HG03342 (cell line): ENCODE measurements around the gene TSC22D2.

Experiments used
- ATAC-seq: cut with Tn5 transposase; IDR thresholded peaks from one replicate; pipeline ENCODE4 v1.9.1; 2021; ENCODE audit warnings: mild to moderate bottlenecking, moderate library complexity; ENCODE audit not compliant: unreplicated experiment

The TSC22D2 gene

DNA sequence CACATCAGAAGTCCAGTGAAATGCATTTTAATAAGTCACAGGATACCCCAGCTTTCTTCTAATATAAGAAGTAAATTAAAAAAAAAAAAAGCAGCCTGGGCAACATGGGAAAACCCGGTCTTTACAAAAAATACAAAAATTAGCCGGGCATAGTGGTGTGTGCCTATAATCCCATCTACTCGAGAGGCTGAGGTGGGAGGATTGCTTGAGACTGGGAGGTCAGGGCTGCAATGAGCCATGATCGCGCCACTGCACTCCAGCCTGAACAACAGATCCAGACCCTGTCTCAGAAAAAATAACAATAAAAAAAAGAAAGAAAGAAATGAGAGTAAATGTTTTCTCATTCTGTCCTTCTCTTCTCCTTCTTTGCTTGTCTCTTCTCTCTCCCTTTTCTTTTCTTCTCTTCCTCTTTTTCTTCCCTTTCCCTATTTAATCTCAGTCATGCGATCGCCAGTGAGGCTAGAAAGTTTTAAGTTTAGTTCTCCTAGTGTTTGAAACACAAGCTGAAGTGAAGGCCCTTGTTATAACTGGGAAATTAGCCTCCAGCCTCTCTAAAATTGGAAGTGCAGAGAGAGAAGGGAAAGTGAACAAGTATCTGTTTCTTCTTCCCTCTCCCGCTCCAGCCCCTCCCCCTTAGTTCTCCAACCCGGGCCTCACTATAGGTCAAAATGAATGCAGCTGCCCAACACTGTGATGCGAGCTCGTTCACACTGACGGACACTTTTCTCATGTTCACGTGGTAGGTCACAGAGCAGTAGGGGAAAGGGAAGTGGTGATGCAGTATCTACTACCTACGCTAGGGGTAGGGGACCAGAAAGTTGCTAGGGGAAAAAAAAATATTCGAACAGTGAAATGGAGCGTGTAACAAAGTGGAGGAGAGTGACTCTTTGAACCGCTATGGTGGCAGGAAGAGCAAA is 23.5 kb upstream of the TSC22D2 start:
- ATAC-seq, result peak; percentile 98

DNA sequence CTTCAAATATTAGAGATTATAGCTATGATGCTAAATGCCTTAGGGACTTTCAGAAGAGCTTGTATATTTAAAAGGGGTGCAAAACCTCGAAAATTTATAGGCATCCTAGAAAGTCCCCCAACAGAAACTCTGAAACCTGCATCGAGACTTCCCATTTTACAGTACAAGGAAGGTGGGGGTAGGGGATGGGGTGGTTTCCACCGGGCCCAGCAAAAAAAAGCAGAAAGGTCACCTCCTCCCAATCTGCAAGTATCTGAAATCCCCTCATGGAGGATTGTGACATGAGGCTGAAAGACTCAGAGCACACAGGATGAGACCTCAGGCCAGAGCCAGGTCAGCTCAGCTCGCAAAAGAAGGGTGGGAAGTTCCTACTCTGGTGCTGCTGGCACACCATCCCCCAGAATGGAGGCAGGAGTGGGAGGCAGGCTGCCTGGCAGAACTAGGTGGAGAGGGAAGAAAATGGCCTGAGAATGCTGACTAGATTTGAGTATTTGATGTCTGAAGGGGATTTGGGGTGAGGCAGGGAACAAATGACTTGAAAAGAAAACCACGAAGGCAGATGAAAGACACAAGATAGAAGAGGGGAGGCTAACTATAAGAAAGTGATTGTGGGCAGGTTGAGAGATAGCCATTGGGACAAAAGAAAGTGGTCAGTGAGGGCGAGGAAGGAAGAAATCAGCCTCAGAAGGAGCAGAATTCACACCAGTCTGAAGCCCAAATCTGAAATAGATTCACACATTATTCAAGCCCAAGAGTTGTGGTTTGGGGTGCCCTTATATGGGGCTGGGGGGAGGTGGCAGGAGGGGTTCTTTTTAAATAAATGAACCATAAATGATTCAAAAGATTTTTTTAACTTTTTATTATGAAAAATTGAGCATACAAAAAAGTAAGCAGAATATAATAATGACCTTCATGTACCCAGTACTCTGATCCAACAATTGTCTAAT is 22.5 kb upstream of the TSC22D2 start:
- ATAC-seq, result peak; percentile 39

DNA sequence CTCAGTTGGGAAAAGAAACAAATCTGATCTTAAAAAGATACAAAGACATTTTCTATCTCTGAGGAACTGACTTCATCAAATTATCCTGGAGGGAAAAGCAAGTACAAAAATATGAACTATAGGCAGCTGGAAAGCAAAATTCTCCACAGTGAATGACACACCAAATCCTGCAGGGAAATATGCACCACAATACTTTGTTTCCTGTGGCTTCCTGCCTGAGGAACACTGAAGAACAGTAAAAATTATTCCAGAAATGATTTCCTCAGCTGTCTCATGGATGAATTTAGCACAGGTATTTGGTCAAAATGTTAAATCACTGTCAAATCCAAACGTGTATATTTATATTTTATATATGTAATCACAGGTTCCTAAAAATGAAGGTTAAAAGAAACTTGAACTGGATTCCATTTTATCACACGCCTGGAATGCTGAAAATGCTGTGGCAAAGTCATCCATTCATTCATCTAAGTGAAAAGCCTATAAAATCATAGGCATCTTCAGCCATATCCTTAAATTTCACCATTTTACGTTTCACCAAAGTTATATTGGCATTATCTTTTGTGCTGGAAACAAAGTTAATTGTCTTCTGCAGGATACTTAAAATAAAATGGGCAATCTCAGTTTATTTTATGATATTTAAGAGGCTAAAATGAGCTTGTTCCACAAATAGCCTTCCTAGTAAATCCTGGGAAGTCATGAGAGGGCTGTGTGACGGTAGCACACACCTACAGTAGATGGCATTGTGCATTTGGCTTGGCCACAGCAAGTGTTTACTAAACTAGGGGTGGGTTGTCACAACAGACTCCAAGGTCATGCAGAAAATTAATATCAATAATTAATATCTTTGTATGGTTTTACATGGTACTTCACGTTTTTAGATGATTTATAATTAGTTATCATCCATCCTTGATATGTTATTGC is 19.3 kb upstream of the TSC22D2 start:
- ATAC-seq, result no peak

DNA sequence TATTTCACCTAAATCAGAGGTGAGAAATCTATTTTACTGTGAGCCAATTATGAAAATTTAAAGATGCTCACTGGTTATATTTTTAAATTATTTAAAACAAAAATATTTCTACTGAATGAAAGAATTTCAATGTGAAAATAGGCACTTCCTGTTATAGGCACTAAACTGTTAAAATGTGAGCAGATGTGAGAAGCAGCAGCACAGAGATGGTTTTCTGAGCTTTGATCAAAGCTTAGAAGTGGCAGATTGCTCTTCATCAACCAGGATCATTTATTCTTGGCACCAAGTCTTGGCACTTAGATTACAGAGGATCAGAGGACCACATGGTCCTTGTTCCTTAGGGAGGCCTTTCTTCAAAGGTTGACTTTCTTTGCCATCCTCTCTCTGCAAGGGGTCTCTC is 18.0 kb upstream of the TSC22D2 start:
- no peak for ATAC-seq

DNA sequence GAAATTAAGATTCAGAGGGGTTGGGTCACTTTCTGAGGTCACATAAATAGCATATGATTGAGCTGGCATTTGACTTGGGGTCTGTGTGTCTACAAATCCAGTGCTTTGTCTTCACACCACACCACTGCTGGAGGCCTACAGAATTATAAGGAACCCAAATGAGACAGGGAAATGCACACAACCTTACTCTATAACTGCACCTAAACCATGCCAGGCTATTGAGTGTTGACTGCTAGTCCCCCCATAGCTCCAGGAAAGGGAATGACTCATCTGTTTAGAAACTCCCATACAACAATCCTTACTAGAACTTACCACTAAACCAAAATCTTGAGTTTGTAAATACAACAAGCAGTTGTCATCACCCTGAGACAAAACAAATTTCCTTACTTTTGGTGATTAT is 16.9 kb upstream of the TSC22D2 start:
- ATAC-seq, result no peak

DNA sequence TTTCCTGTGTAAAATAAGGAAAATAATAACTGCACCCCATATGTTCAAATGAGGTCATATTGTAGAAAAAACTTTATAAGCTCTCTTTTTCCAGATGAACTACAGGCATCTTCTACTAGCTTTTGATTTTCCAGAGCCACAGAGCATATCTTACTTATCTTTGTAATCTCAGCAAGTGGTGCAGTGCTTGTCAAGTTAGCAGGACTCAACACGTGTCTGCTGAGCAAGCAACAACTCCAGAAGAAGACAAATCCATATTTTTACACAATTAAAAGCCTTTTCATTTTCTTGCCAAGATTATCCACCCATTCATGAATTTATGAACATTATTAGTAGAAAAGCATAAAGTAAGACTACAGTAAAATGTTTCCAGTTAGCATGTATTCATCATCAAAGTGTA is 14.4 kb upstream of the TSC22D2 start:
- no peak for ATAC-seq

DNA sequence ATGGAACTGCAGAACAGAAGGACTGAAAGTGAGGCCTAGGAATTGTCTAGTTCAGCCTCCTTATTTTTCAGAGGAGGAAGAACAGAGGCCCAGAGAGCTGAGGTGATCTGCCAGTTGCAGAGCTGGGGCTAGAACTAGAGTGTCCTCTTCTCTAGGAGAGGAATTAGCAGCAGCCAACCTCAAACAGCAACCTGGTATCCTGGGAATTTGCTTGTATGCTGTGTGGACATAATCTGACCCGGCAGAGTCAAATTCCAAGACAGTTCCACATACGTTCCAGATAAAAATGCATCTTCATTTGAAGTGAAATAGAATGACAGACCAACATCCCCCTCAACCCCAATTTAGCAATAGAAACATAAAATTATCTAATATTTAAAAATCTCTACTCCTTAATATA is 13.5 kb upstream of the TSC22D2 start:
- ATAC-seq, result no peak

DNA sequence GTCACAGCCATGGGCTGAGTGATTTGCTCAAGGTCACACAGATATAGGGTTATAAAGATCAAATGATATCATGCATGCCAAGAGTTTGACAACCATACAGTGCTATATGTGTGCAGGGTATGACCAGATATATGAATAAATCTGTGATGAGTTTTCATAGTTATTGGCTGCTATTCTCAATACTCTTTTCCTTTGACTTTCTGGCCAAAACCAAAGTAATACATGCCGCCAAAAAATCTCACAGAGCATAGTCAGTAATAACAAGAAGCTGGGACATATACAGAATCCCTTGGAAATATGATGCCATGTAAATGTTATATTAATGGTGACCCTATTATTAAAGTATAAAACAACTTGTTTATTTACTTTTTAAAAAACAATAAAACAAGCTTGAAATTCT is 11.6 kb upstream of the TSC22D2 start:
- no peak for ATAC-seq

DNA sequence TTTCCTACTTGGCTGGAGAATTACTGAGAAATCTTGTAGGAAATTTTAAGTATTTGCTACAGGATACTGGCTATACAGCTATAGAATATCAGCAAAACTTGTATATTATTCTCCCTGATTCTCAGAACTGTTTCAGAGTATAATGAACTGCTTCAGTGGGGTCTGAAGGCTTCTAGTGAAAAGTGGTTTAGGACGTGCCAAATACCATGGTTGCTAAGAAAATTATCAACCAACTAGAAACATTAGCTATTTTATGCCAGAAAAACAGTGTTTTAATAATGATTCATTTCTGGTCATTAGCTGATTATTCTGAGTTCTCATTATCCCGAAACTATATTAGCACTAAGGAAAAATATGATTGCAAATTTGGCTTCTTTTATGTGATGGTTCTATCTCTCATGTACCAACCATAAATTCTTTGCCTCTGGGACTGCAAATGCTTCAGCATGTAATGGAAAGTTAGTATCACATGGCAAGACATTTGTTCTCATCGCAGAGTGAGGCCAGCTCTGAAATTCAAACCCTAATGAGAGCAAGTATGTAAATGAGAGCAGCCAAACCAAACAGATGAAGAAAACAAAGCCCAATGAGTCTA is 11.0 kb upstream of the TSC22D2 start:
- ATAC-seq, result no peak

DNA sequence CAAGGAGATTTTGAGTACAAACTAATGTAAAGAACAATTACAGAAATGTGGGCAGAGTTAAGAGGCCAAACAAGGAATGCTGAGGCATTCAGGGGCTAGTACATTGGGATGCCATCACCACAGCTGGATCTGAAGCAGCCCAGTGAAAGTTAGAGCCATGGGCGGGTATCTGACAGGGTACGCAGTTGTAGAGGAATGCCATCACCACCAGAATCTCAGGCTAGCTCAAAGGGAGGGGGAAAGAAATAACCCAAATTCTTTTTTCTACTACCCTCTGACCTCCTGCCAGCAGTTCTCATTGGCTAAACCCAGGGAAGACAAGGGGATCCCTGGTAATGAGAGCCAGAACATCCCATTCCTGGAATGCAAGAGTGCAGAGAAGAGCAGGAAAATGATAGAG is 9.0 kb upstream of the TSC22D2 start:
- ATAC-seq, result no peak

DNA sequence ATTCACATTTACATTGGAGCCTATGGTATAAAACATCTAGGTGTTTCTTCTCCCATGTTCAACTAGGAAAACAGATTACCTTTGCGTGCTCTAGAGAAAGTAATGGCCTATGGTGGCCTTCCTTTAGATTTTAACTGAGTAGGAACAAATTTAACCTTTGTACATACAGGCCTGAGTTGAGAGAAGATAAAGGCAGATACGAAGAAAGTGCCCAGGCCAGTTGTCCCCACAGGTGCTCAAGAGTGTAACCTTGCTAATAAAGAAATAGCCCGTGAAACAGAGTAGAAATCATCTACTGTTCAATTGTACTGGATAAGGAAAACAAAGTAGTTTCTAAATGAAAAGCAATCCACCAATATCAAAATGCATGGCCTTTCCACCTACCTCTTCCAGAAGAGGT is 6.8 kb upstream of the TSC22D2 start:
- no peak for ATAC-seq

DNA sequence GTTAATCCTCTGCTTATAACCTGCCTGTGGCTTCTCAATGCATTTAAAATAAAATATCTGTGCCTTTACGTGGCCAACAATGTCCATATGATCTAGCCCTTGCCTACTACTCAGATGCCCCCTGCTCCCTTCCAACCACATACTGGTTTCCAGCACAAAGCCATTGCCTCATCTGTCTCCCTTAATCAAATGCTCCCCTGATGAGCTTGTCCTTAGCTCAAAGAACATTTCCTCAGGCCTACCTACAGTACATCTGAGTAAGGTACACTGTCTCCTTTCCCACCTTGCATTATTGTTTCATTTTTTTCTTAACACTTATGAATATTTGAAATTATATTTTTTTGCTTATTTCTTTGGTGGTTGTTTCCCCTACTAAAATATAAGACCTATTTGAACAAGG is 5.9 kb upstream of the TSC22D2 start:
- no peak for ATAC-seq

DNA sequence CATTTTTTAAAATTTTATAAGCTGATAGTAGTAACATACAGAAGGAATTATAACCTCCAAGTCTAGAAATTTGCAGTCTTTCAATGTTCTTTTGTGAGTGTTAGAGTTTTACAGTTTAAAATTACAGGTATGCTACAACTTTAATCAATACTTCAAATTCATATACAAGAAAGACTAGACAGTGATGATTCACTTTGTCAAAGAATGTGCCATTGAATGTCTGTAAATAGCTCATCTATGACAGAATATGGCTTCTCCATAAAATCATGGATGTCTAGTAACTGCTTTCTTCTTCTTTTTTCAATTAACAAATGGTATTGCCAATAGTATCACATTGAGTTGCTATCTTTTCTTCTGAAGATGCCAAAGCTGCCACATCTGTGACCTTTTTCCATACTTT is 4.1 kb upstream of the TSC22D2 start:
- no peak for ATAC-seq

DNA sequence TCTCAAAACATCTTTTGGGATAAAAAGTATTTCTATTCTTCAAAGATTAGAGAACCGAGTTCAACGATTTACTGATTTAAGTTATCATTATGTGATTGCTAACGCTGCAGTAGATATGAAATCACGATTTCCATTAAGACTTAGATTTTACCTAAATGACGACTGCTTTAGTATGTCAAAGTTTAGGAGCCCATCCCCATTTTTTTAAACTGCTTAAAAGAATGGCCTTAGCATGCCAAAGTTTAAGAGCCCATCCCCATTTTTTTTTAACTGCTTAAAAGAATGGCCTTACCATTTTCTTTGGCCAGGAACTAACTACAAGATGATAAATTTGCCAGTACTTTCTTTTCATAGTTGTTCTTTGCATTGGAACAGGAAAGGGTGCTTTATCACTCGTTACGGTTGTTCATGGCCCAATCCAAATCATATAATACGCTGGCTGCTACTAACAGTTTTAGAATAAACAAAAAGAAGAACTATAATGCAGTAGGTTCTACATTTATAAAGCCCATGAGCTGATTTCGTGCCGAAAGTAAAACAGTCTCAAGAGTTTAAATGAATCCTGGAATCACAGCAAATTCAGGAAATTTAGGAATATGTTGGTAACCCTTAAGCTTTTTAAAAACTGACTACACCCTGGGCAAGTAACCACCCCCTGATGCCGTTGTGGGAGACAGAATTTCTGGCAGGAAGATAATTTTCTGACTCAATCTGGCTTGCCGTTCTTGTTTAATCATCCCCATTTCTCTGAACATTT is 869 bp upstream of the TSC22D2 start:
- ATAC-seq, result no peak

DNA sequence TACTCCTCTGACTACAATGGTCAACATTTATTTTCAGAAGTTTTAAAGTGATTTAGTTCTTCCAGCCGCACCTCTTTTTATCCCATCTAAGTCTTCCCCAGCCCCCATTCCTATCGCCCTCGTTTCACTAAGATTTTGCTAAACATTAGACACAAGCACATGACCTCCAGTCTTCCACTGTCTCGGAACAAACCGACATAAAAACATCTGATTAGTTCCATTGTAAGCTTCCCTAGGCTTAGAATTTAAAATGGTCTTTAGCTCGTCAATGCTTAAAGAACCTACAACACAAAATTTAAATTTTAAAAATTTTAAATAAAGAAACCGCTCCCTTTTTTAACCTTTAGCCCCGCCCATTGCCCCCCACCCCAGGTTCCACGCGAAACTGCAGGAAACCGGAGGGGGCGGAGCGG is 284 bp upstream of the TSC22D2 start:
- ATAC-seq, result no peak

DNA sequence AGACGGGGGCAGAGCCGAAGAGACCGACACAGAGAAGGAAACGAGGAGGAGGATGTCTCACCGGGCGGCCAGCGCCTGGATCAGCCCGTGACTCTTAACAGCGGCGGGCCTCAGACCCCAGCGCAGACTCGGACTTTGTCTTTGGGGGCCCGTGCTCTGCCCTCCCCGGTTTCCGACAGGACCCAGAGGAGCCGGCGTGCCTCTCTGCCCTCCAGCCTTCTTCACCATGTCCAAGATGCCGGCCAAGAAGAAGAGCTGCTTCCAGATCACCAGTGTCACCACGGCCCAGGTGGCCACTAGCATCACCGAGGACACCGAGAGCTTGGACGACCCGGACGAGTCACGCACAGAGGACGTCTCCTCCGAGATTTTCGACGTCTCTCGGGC is 1.0 kb downstream of the TSC22D2 start:
- no peak for ATAC-seq

DNA sequence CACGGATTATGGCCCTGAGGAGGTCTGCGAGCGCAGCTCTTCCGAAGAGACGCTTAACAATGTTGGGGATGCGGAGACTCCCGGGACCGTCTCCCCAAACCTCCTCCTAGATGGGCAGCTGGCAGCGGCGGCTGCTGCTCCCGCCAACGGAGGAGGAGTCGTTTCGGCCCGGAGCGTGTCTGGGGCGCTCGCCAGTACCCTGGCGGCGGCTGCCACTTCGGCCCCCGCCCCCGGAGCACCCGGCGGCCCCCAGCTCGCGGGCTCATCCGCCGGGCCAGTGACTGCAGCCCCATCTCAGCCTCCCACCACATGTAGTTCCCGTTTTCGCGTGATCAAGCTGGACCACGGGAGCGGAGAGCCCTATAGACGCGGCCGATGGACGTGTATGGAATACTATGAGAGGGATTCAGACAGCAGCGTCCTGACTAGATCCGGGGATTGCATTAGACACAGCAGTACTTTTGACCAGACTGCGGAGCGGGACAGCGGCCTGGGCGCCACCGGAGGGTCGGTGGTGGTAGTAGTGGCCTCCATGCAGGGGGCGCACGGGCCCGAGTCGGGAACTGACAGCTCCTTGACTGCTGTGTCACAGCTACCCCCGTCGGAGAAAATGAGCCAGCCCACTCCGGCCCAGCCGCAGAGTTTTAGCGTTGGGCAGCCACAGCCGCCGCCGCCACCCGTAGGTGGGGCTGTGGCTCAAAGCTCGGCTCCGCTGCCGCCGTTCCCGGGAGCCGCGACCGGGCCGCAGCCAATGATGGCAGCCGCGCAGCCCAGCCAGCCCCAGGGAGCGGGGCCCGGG is 1.6 kb downstream of the TSC22D2 start:
- peak; percentile 36 for ATAC-seq

DNA sequence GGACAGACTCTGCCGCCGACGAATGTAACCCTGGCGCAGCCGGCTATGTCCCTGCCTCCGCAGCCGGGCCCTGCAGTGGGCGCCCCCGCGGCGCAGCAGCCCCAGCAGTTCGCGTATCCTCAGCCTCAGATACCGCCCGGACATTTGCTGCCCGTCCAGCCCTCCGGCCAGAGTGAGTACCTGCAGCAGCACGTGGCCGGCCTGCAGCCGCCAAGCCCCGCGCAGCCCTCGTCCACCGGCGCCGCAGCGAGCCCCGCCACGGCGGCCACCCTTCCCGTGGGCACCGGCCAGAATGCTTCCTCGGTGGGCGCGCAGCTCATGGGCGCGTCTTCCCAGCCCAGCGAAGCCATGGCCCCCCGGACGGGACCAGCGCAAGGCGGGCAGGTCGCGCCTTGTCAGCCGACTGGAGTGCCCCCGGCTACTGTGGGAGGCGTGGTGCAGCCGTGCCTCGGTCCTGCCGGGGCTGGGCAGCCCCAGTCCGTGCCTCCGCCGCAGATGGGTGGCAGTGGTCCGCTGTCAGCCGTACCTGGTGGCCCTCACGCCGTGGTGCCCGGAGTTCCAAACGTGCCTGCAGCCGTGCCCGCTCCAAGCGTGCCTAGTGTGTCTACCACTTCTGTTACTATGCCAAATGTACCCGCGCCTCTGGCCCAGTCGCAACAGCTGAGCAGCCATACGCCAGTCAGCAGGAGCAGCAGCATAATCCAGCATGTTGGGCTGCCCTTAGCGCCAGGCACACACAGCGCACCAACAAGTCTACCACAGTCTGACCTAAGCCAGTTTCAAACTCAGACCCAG is 2.4 kb downstream of the TSC22D2 start:
- ATAC-seq, result no peak
